WTC11 (cell line): Measurements from ENCODE around the gene TNKS2. TPM values are rescaled to one million over a fixed set of nuclear protein-coding genes. Genes with fewer than 3 reads are reported as not detected.

Source experiments
- ATAC-seq: fragments of 200-7000 bp; cut with Tn5 transposase; 2 replicates; pipeline ENCODE4 v1.10.0; 2021; ENCODE audit warnings: mild to moderate bottlenecking, moderate library complexity
- CTCF ChIA-PET: fragments of 300-600 bp; sonication (Branson Sonifier 250); formaldehyde crosslinking; loops from one replicate; lab custom pipeline; 2021; ENCODE audit warnings: antibody characterized with exemption; lab: Charles Lee
- POLR2A ChIA-PET: fragments of 350-600 bp; sonication (Branson Sonifier 250); formaldehyde crosslinking; loops from one replicate; lab custom pipeline; 2021; ENCODE audit warnings: antibody characterized with exemption; lab: Charles Lee
- DNase-seq: peaks from one replicate; pipeline ENCODE4 v3.0.0; 2021; ENCODE audit warnings: low spot score
- H3K27ac Mint-ChIP-seq: 2 replicates; pipeline ENCODE4 v1.8.0; 2021; ENCODE audit warnings: mixed read lengths
- H3K27me3 Mint-ChIP-seq: 2 replicates; pipeline ENCODE4 v1.8.0; 2021; ENCODE audit warnings: low read depth, mild to moderate bottlenecking, moderate library complexity, mixed read lengths
- H3K36me3 Mint-ChIP-seq: 2 replicates; pipeline ENCODE4 v1.8.0; 2021; ENCODE audit warnings: mixed read lengths
- H3K4me1 Mint-ChIP-seq: 2 replicates; pipeline ENCODE4 v1.8.0; 2022; ENCODE audit warnings: mixed read lengths
- H3K4me3 Mint-ChIP-seq: 2 replicates; pipeline ENCODE4 v1.8.0; 2021; ENCODE audit warnings: mild to moderate bottlenecking, moderate library complexity, mixed read lengths
- H3K9me3 Mint-ChIP-seq: 2 replicates; pipeline ENCODE4 v1.8.0; 2021; ENCODE audit warnings: mixed read lengths
- AFF4 ChIP-seq: sonication (generic); formaldehyde crosslinking; IDR thresholded peaks from 2 replicates; pipeline ENCODE4 v1.8.1; 2023; ENCODE audit warnings: mild to moderate bottlenecking, missing genetic modification reagents, borderline replicate concordance
- ATF1 ChIP-seq: sonication (generic); formaldehyde crosslinking; IDR thresholded peaks from 2 replicates; pipeline ENCODE4 v1.8.1; 2023; ENCODE audit warnings: mild to moderate bottlenecking, moderate library complexity, missing genetic modification reagents
- CREB1 ChIP-seq: sonication (generic); formaldehyde crosslinking; IDR thresholded peaks from 2 replicates; pipeline ENCODE4 v1.8.0; 2023; ENCODE audit warnings: mild to moderate bottlenecking, missing genetic modification reagents
- CREM ChIP-seq: sonication (generic); formaldehyde crosslinking; IDR thresholded peaks from 2 replicates; pipeline ENCODE4 v1.8.1; 2022; ENCODE audit warnings: mild to moderate bottlenecking, missing genetic modification reagents, moderate library complexity
- HMGA2 ChIP-seq: fragments of 250-450 bp; sonication (Bioruptor Pico); IDR thresholded peaks from 2 replicates; pipeline ENCODE4 v1.4.0; 2021; ENCODE audit warnings: mild to moderate bottlenecking, moderate library complexity
- MYBL2 ChIP-seq: sonication (generic); formaldehyde crosslinking; IDR thresholded peaks from 2 replicates; pipeline ENCODE4 v1.8.1; 2023; ENCODE audit warnings: mild to moderate bottlenecking, moderate library complexity, missing genetic modification reagents
- NFE2L1 ChIP-seq: sonication (generic); formaldehyde crosslinking; IDR thresholded peaks from 2 replicates; pipeline ENCODE4 v1.8.1; 2023; ENCODE audit warnings: missing genetic modification reagents
- NR2C2 ChIP-seq: sonication (generic); formaldehyde crosslinking; IDR thresholded peaks from 2 replicates; pipeline ENCODE4 v1.8.0; 2022; ENCODE audit warnings: mild to moderate bottlenecking, missing genetic modification reagents
- SMAD3 ChIP-seq: sonication (generic); formaldehyde crosslinking; IDR thresholded peaks from 2 replicates; pipeline ENCODE4 v1.8.0; 2022; ENCODE audit warnings: missing genetic modification reagents, mild to moderate bottlenecking, borderline replicate concordance
- TCF7 ChIP-seq: sonication (generic); formaldehyde crosslinking; IDR thresholded peaks from 2 replicates; pipeline ENCODE4 v1.8.0; 2022; ENCODE audit warnings: mild to moderate bottlenecking, low read depth, missing genetic modification reagents, moderate library complexity
- TEAD1 ChIP-seq: sonication (generic); formaldehyde crosslinking; IDR thresholded peaks from 2 replicates; pipeline ENCODE4 v1.8.0; 2022; ENCODE audit warnings: mild to moderate bottlenecking, missing genetic modification reagents
- ZNF121 ChIP-seq: sonication (generic); formaldehyde crosslinking; IDR thresholded peaks from 2 replicates; pipeline ENCODE4 v1.8.0; 2023; ENCODE audit warnings: missing genetic modification reagents
- ZNF219 ChIP-seq: sonication (generic); formaldehyde crosslinking; IDR thresholded peaks from 2 replicates; pipeline ENCODE4 v1.8.0; 2023; ENCODE audit warnings: missing genetic modification reagents, mild to moderate bottlenecking, borderline replicate concordance
- ZNF396 ChIP-seq: fragments of 250-450 bp; sonication (Bioruptor Pico); IDR thresholded peaks from 2 replicates; pipeline ENCODE4 v1.8.0; 2021; ENCODE audit warnings: mild to moderate bottlenecking, moderate library complexity, borderline replicate concordance
- ZSCAN18 ChIP-seq: fragments of 250-450 bp; sonication (Bioruptor Pico); IDR thresholded peaks from 2 replicates; pipeline ENCODE4 v2.1.2; 2022; ENCODE audit warnings: mild to moderate bottlenecking, moderate library complexity
- total RNA-seq: library from RNA; stranded (reverse); gene quantifications from 3 replicates; pipeline ENCODE4 v1.2.3, GENCODE V29; 2021
- TF ChIP-seq, protein P1 (sequence below): sonication (generic); formaldehyde crosslinking; IDR thresholded peaks from 2 replicates; pipeline ENCODE4 v1.8.1; 2023; ENCODE audit warnings: mild to moderate bottlenecking, missing genetic modification reagents
- TF ChIP-seq, protein P2 (sequence below): fragments of 250-450 bp; sonication (Bioruptor Pico); IDR thresholded peaks from 2 replicates; pipeline ENCODE4 v1.9.0; 2021; ENCODE audit warnings: moderate library complexity, mild to moderate bottlenecking, inconsistent platforms, borderline replicate concordance
- TF ChIP-seq, protein P3 (sequence below): sonication (generic); formaldehyde crosslinking; IDR thresholded peaks from 2 replicates; pipeline ENCODE4 v1.8.0; 2022; ENCODE audit warnings: missing genetic modification reagents

TNKS2 gene
- total RNA-seq, 1 experiment from 2014 or later: 53.5 TPM

DNA sequence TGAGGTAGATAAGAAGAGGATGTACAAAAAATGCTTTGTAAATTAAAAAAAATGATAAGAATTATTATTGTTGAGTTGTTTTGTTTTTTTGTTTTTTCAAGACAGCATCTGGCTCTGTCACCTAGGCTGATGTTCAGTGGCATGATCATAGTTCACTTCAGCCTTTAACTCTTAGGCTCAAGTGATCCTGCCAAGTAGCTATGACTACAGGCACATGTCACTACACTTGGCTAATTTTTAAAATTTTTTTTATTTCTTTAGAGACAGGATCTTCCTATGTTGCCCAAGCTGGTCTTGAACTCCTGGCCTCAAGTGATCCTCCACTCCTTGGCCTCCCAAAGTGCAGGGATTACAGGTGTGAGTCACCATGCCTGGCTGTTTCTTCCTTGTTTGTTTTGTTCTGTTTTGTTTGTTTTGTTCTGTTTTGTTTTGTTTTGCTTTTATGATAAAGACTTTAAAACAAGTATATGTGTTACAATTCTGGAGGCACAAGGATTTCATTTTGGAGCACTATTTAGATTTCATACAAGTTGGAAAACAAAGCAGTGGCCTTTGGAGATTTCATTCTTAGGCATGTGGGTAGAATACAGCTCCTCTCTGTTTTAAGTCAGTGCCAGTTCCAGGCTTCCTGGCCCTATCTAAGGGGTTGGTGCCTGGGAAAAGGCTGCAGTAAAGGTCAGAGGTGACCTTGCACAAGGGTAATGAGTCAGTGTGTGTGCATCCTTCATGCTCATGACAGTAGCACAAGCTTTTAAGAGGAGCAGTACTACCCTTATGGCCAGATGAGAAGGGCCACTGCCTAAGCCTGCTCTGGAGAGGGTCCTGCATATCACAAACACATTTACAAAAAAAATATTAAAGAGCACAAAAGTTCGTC, 93.1 kb downstream of the TNKS2 start:
- ChIA-PET POLR2A (no interaction called here), CTCF (interaction anchor here (0.6 kb wide), 2 partner anchors 29 to 822 kb away, joined by 3 read pairs; no protein-coding TSS in a partner anchor)
- Mint-ChIP-seq H3K4me1 (peaks cover 29% of the 10 kb centered on the region), H3K36me3 (peaks cover 2% of the 10 kb centered on the region; the same call in 1 of the 2 replicates), H3K27me3 (no peaks in the 10 kb centered on the region), H3K9me3 (peaks cover 7% of the 10 kb centered on the region), H3K27ac (no peak overlapping the region; the same call in 1 of the 2 replicates), H3K4me3 (no peak overlapping the region)
- TF ChIP-seq ZNF121 (CRISPR knock-in tag) (no peak), ZNF219 (CRISPR knock-in tag) (no peak), ZSCAN18 (CRISPR knock-in tag) (no peak), TCF7 (CRISPR knock-in tag) (no peak), SMAD3 (CRISPR knock-in tag) (no peak), ZNF396 (CRISPR knock-in tag) (no peak), CREM (CRISPR knock-in tag) (no peak), NFE2L1 (CRISPR knock-in tag) (no peak), ATF1 (no peak), AFF4 (CRISPR knock-in tag) (no peak), NR2C2 (CRISPR knock-in tag) (no peak), HMGA2 (no peak), TEAD1 (CRISPR knock-in tag) (no peak), MYBL2 (CRISPR knock-in tag) (no peak), CREB1 (CRISPR knock-in tag) (no peak)
- TF ChIP-seq, protein P1, sequence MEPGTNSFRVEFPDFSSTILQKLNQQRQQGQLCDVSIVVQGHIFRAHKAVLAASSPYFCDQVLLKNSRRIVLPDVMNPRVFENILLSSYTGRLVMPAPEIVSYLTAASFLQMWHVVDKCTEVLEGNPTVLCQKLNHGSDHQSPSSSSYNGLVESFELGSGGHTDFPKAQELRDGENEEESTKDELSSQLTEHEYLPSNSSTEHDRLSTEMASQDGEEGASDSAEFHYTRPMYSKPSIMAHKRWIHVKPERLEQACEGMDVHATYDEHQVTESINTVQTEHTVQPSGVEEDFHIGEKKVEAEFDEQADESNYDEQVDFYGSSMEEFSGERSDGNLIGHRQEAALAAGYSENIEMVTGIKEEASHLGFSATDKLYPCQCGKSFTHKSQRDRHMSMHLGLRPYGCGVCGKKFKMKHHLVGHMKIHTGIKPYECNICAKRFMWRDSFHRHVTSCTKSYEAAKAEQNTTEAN (CRISPR knock-in tag): no peak
- TF ChIP-seq, protein P2, sequence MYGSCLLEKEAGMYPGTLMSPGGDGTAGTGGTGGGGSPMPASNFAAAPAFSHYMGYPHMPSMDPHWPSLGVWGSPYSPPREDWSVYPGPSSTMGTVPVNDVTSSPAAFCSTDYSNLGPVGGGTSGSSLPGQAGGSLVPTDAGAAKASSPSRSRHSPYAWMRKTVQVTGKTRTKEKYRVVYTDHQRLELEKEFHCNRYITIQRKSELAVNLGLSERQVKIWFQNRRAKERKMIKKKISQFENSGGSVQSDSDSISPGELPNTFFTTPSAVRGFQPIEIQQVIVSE (CRISPR knock-in tag): no peak
- TF ChIP-seq, protein P3, sequence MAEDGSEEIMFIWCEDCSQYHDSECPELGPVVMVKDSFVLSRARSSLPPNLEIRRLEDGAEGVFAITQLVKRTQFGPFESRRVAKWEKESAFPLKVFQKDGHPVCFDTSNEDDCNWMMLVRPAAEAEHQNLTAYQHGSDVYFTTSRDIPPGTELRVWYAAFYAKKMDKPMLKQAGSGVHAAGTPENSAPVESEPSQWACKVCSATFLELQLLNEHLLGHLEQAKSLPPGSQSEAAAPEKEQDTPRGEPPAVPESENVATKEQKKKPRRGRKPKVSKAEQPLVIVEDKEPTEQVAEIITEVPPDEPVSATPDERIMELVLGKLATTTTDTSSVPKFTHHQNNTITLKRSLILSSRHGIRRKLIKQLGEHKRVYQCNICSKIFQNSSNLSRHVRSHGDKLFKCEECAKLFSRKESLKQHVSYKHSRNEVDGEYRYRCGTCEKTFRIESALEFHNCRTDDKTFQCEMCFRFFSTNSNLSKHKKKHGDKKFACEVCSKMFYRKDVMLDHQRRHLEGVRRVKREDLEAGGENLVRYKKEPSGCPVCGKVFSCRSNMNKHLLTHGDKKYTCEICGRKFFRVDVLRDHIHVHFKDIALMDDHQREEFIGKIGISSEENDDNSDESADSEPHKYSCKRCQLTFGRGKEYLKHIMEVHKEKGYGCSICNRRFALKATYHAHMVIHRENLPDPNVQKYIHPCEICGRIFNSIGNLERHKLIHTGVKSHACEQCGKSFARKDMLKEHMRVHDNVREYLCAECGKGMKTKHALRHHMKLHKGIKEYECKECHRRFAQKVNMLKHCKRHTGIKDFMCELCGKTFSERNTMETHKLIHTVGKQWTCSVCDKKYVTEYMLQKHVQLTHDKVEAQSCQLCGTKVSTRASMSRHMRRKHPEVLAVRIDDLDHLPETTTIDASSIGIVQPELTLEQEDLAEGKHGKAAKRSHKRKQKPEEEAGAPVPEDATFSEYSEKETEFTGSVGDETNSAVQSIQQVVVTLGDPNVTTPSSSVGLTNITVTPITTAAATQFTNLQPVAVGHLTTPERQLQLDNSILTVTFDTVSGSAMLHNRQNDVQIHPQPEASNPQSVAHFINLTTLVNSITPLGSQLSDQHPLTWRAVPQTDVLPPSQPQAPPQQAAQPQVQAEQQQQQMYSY: no peak
- DNase-seq (no peak), ATAC-seq (no peak)
